Fibroblast of lung (primary cell): ENCODE data around the gene LZTS2. TPM values are rescaled to one million over a fixed set of nuclear protein-coding genes. Genes with fewer than 3 reads are reported as not detected.

Experiments
- DNase-seq, 2 donors: peaks; one replicate each; pipeline versions ENCODE4 v3.0.0 to v3.0.0-alpha.2; 2010; ENCODE audit warnings: low read depth in 2 of 2
- H2AFZ ChIP-seq: 2 replicates; pipeline ENCODE4 v1.5.1; 2012; ENCODE audit warnings: low read length, control low read depth, inconsistent platforms
- H3K27ac ChIP-seq: 2 replicates; pipeline ENCODE4 v1.5.1; 2011; ENCODE audit warnings: low read length, control low read depth; ENCODE audit not compliant: insufficient read depth
- H3K27me3 ChIP-seq: 2 replicates; pipeline ENCODE4 v1.5.1; 2011; ENCODE audit warnings: mild to moderate bottlenecking, low read length; ENCODE audit not compliant: control insufficient read depth, insufficient read depth
- H3K36me3 ChIP-seq: 2 replicates; pipeline ENCODE4 v1.5.1; 2011; ENCODE audit warnings: low read length; ENCODE audit not compliant: control insufficient read depth, insufficient read depth
- H3K4me1 ChIP-seq: 2 replicates; pipeline ENCODE4 v1.5.1; 2011; ENCODE audit warnings: low read length; ENCODE audit not compliant: control insufficient read depth, insufficient read depth; ENCODE audit errors: extremely low read depth
- H3K4me2 ChIP-seq: 2 replicates; pipeline ENCODE4 v1.5.1; 2011; ENCODE audit warnings: low read length, control low read depth; ENCODE audit not compliant: insufficient read depth; ENCODE audit errors: extremely low read depth
- H3K4me3 ChIP-seq, 4 experiments: fragments of 200-600 bp in 1 of 4; sonication (generic) in 1 of 4; replicated peaks in 1 of 4; 2 replicates each; pipeline ENCODE4 v1.5.1; 2011 to 2016; ENCODE audit warnings: low read length in 4 of 4, low read depth in 3 of 4, mild to moderate bottlenecking in 3 of 4, control low read depth in 2 of 4, inconsistent platforms in 1 of 4, mixed read lengths in 1 of 4; ENCODE audit not compliant: insufficient read depth in 1 of 4; ENCODE audit errors: control extremely low read depth in 1 of 4
- H3K79me2 ChIP-seq: 2 replicates; pipeline ENCODE4 v1.5.1; 2012; ENCODE audit warnings: mild to moderate bottlenecking, low read length, inconsistent platforms; ENCODE audit not compliant: control insufficient read depth, insufficient read depth
- H3K9ac ChIP-seq: 2 replicates; pipeline ENCODE4 v1.5.1; 2011; ENCODE audit warnings: mild to moderate bottlenecking, low read length, control low read depth; ENCODE audit not compliant: insufficient read depth
- H3K9me3 ChIP-seq: 2 replicates; pipeline ENCODE4 v1.5.1; 2012; ENCODE audit warnings: low read depth, low read length; ENCODE audit not compliant: control insufficient read depth, insufficient read depth
- H4K20me1 ChIP-seq: 2 replicates; pipeline ENCODE4 v1.5.1; 2011; ENCODE audit warnings: low read length; ENCODE audit not compliant: control insufficient read depth, insufficient read depth; ENCODE audit errors: extremely low read depth
- CTCF ChIP-seq, 2 donors: IDR thresholded peaks in 1 of 2; conservative IDR thresholded peaks in 1 of 2; 1 replicate in 1 of 2; 2 replicates in 1 of 2; pipeline ENCODE4 v1.5.1; 2011 to 2012; ENCODE audit warnings: low read length in 2 of 2, control low read depth in 1 of 2, inconsistent platforms in 1 of 2, low read depth in 1 of 2, mild to moderate bottlenecking in 1 of 2
- EZH2 ChIP-seq: IDR thresholded peaks from 2 replicates; pipeline ENCODE4 v1.5.1; 2012; ENCODE audit warnings: low read length, control low read depth, mild to moderate bottlenecking; ENCODE audit errors: missing control alignments
- polyA plus RNA-seq, 2 donors: library from polyadenylated mRNA; depleted of rRNA in 1 of 2; stranded (reverse) in 1 of 2; unstranded in 1 of 2; fragments of >200 nt; gene quantifications; 2 replicates each; pipeline ENCODE4 v1.2.1, GENCODE V29; 2011 to 2012; ENCODE audit warnings: missing spikeins in 1 of 2
- total RNA-seq: library from RNA; depleted of rRNA; stranded (reverse); fragments of >200 nt; gene quantifications from 2 replicates; pipeline ENCODE4 v1.2.1, GENCODE V29; 2014

Gene LZTS2
- total and polyA plus RNA-seq, 2 donors (not counting 1 experiment from before 2014, with no cell fraction given), result 34.7 to 120 TPM

DNA sequence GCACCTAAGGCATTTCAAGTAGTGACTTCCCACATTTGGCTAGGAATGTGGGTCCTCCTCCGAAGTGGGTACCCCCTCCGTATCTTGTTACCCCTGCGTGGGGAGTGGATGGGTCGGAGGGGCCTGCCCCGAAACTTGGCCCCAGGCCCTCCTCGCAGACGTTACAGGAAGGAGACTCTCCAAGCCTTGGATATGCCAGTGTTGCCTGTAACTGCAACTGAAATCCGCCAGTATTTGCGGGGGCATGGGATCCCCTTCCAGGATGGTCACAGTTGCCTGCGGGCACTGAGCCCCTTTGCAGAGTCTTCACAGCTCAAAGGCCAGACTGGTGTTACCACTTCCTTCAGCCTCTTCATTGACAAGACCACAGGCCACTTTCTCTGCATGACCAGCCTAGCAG, 11.4 kb upstream of the LZTS2 start:
- Histone ChIP-seq H2AFZ (no peak overlapping the region), H3K9me3 (no peaks in the 10 kb centered on the region), H4K20me1 (no peaks in the 10 kb centered on the region), H3K79me2 (peaks cover 33% of the 10 kb centered on the region), H3K27me3 (no peaks in the 10 kb centered on the region), H3K9ac (peak overlapping the region; percentile 28), H3K4me2 (peak overlapping the region; percentile 98), H3K4me3 (peak overlapping the region; percentile 79 to 99 (median 98)), H3K36me3 (peaks cover 19% of the 10 kb centered on the region), H3K4me1 (peaks cover 8% of the 10 kb centered on the region), H3K27ac (peak overlapping the region; percentile 79)
- no peak for DNase-seq
- no peak for TF ChIP-seq CTCF (conservative IDR thresholded peaks at IDR 0.05 in 1 of 2, IDR thresholded peaks at IDR 0.05 in 1 of 2; ENCODE audit: low read depth in 1 of 2, low read length in 2 of 2)
- no peak for TF ChIP-seq EZH2

GRCh38 chr10:100989088-100989487, 10.5 kb upstream of the LZTS2 start:
- no peak overlapping the region for H3K9ac ChIP-seq
- peaks cover 33% of the 10 kb centered on the region for H3K79me2 ChIP-seq
- no peak for DNase-seq
- H3K9me3 ChIP-seq, result no peaks in the 10 kb centered on the region
- no peak overlapping the region for H3K27ac ChIP-seq
- H4K20me1 ChIP-seq, result no peaks in the 10 kb centered on the region
- peaks cover 8% of the 10 kb centered on the region for H3K4me1 ChIP-seq
- H3K27me3 ChIP-seq, result no peaks in the 10 kb centered on the region
- TF ChIP-seq CTCF (conservative IDR thresholded peaks at IDR 0.05 in 1 of 2, IDR thresholded peaks at IDR 0.05 in 1 of 2; ENCODE audit: low read depth in 1 of 2, low read length in 2 of 2) (no peak), EZH2 (no peak)
- no peak overlapping the region for H3K4me3 ChIP-seq
- H3K4me2 ChIP-seq, result no peak overlapping the region
- no peak overlapping the region for H2AFZ ChIP-seq
- H3K36me3 ChIP-seq, result peaks cover 19% of the 10 kb centered on the region

- peaks cover 10% of the 10 kb centered on the region for H3K4me1 ChIP-seq
- no peaks in the 10 kb centered on the region for H3K9me3 ChIP-seq
- H4K20me1 ChIP-seq, result no peaks in the 10 kb centered on the region
- no peak for TF ChIP-seq EZH2
- peak; percentile 72 to 73 for TF ChIP-seq CTCF (conservative IDR thresholded peaks at IDR 0.05 in 1 of 2, IDR thresholded peaks at IDR 0.05 in 1 of 2; ENCODE audit: low read depth in 1 of 2, low read length in 2 of 2)
- peaks cover 10% of the 10 kb centered on the region for H3K79me2 ChIP-seq
- no peak overlapping the region for H3K27ac ChIP-seq
- peaks cover 15% of the 10 kb centered on the region for H3K36me3 ChIP-seq
- DNase-seq, result peak in 1 of 2 donors; percentile 55
- no peak overlapping the region for H3K4me2 ChIP-seq
- H3K9ac ChIP-seq, result no peak overlapping the region
- no peaks in the 10 kb centered on the region for H3K27me3 ChIP-seq
- H2AFZ ChIP-seq, result no peak overlapping the region
- no peak overlapping the region for H3K4me3 ChIP-seq
Measured at GRCh38 chr10:100993986-100994708, 5.5 kb upstream of the LZTS2 start.
